HG03175 (cell line): Measurements from ENCODE around the gene UGT1A4.

ENCODE experiments used
- ATAC-seq: cut with Tn5 transposase; IDR thresholded peaks from one replicate; pipeline ENCODE4 v1.9.1; 2021; ENCODE audit warnings: mild to moderate bottlenecking, moderate library complexity; ENCODE audit not compliant: unreplicated experiment

The UGT1A4 gene

GRCh38 chr2:233779722-233780121, 61.2 kb downstream of the UGT1A4 start:
- no peak for ATAC-seq

GRCh38 chr2:233780771-233781170, 62.2 kb downstream of the UGT1A4 start:
- no peak for ATAC-seq

- no peak for ATAC-seq
Measured at GRCh38 chr2:233789554-233789953, 71.0 kb downstream of the UGT1A4 start.

DNA sequence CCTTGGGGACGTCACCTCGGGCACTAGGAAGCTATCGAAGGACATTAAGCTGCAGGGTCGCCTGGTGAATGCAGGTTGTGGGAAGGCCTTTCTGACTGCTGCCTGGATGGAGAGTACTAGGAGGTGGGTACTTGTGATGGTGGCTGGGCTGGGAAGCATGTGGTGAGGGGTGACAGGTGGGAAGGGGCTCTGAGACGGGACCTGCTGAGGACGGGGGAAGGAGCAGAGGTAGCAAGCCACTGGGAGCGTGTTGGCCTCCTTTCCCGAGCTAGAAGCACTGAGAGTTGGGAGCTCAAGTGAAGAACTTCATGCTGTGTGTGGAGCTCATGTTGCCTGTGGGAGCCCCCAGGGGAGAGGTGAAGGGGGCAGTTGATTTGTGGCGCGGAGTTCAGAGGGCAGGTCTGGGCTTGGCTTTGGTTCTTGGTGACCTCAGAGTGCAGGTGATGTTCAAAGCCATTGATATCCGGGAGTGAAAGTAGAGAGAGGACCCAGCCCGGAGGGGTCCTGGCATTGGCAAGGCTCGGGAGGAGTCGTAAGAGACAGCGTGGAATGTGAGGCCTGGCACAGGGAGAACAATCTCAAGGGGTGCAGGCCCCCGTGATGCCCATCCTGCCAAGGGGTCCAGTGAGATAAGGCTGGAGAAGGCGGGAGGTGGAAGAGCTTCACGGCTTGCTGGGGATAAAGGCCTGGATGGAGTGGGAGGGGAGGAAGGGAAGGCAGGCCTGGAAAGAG, 72.8 kb downstream of the UGT1A4 start:
- no peak for ATAC-seq

GRCh38 chr2:233791883-233792329, 73.4 kb downstream of the UGT1A4 start:
- no peak for ATAC-seq

GRCh38 chr2:233792720-233793119, 74.2 kb downstream of the UGT1A4 start:
- no peak for ATAC-seq

DNA sequence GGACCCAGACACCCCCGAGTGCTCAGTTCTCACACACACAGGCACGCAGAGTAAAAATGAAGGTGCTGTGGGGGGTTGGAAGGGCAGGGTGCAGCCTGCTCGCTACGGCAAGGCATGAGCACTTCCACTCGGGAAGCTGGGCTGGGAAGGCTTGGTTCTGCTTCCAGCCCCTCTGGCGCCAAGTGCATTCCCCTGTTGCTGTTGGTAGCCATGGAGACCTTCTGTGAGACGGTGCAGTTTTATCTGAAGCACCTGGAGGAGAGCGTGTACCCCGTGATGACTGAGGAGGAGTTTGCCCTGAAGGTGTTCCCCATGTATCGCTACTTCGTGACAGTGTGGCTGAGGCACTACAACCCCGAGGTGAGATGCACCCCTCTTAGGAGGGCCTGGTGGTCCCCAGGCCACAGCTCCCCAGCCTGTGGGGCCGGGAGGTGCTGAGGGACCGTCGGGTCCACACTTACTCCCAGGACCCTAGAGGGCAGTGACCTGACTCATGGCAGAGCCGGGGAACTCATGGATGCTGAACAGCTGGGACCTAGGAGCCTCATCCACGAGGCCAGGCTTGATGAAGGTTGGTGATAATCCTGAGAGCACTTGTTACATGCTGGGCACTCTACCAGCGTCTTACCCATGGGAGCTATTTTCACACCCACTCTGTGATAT, 75.1 kb downstream of the UGT1A4 start:
- ATAC-seq, result no peak

DNA sequence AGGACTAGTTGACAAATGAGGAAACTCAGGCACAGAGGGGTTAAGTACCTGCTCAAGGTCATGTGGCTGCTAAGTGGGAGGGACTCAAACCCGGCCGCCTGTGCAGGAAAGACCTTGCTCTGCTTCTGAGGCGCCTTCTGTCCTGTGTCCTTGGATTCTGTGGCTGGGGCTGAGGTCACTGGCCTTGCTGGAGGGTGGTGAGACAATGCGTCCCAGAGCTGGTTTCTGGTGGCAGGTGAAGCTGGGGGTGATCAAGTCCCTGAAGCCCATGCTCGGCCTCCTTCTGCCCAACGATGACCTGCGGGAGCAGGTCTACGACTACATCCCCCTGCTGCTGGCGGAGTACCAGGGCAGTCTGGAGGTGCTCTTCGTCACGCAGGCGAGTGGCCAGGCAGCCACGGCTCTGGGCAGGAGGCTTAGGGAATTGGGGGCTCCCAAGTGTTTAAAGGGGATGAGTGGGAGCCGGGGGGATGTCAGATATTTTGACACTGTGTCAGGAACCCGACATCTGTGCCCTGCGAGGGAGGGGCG, 75.7 kb downstream of the UGT1A4 start:
- no peak for ATAC-seq

DNA sequence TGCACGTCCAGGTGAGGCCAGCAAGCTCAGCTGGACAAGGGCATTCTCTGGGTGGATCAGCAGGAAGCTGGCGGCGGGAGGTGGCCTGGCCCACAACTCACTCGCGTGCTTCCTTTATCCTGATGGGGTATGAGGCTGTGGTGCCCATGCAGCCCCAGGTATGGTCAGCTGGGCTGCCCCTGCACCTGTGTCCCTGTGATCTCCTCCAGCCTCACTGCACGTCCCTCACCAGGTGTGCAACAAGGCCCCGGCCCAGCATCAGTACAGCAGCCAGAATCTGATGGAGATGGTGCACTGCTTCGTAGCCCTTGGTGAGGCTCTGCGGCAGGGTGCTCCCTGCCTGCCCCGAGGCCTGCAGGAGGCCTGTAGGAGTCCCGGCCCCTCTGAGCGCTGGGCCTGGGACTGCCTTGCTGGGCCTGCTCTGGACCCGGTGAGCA, 77.2 kb downstream of the UGT1A4 start:
- ATAC-seq, result no peak

DNA sequence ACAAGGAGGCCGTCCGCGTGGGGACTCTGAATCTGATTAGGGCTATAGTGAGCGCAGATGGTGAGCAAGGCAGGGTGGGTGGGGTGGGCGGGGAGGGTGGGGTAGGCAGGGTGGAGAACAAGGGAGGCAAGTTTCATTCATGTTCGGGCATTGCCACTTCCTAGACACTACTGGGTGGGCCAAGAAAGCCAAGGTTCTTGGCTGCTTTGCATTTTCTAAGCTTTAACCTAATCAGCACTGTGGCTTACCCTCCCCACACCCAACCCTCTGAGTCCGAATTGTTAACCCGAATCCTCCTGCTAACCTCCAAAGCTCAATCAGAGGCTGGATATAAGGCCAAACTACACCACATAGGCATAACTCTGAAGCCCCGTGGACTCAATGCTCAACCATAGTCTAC, 77.7 kb downstream of the UGT1A4 start:
- ATAC-seq, result no peak

GRCh38 chr2:233798335-233799086, 80.0 kb downstream of the UGT1A4 start:
- no peak for ATAC-seq

- no peak for ATAC-seq
Measured at GRCh38 chr2:233799087-233799665, 80.6 kb downstream of the UGT1A4 start.

DNA sequence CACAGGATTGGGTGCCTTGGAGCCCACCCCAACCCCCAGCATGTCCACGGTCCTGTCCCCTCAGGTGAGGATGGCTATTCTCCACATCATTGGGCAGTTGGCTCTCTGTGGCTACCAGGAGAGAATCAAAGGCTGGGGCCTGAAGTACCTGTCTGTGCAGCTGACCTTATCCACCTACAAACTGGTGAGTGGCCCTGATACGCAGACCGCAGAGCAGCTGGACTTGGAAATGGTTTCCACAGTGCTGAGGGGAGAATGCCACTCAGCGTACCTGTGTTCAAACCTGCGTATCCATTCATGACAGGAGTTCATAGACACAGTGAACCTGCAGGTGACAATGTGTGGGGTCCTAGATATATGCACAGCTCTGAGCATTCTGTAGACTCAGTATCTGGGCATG, 81.2 kb downstream of the UGT1A4 start:
- ATAC-seq, result no peak

- no peak for ATAC-seq
Measured at GRCh38 chr2:233800208-233800607, 81.7 kb downstream of the UGT1A4 start.

- no peak for ATAC-seq
Measured at GRCh38 chr2:233801357-233802131, 83.0 kb downstream of the UGT1A4 start.

GRCh38 chr2:233802132-233802815, 83.7 kb downstream of the UGT1A4 start:
- ATAC-seq, result no peak

DNA sequence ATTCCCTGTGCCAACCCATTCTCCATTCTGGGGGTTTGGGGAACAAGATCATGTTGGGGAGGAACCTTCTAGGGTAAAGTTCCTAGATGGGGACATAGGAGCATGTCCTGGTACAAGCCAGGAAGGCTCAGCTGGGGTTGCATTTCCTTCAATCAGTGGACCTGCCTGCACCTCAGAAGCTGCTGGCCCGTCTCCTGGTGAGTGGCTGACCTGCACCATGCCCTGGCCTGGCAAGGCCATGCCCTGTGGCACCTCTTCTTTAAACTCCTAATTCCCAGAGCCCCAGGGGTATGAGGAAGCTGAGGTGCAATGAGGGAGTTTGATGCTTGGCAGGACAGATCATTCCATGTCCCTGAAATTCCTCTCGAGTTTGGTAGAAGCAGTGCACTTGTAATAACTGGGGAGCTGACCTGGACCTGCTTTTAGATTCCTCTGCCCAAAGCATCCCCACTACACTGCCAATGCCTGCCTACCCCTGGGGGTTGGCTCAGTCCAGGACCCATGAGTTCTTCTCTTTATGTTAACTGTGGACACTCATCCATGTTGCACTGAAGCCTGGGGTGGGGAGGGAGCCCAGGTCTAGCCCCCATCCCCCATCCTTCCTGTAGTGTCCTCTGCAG, 84.9 kb downstream of the UGT1A4 start:
- no peak for ATAC-seq

- no peak for ATAC-seq
Measured at GRCh38 chr2:233803994-233804393, 85.5 kb downstream of the UGT1A4 start.

- no peak for ATAC-seq
Measured at GRCh38 chr2:233807215-233807865, 88.8 kb downstream of the UGT1A4 start.
